Measurements from ENCODE around the gene FGD6.

FGD6 gene

GRCh38 chr12:95220726-95221125 is 3.5 kb upstream of the FGD6 start:
- TF ChIP-seq CTCF (IDR thresholded peaks at IDR 0.05; ENCODE audit: low read depth, low read length): no peak
- no peak overlapping the region for H3K4me3 ChIP-seq (ENCODE audit: low read depth, low read length)

- no peak overlapping the region for H3K4me3 ChIP-seq (ENCODE audit: low read depth, low read length)
- no peak for TF ChIP-seq CTCF (IDR thresholded peaks at IDR 0.05; ENCODE audit: low read depth, low read length)
These were observed 2.9 kb upstream of the FGD6 start for GRCh38 chr12:95220190-95220589.

GRCh38 chr12:95218150-95219133 is 1.2 kb upstream of the FGD6 start:
- peak overlapping the region; percentile 91 for H3K4me3 ChIP-seq (ENCODE audit: low read depth, low read length)
- no peak for TF ChIP-seq CTCF (IDR thresholded peaks at IDR 0.05; ENCODE audit: low read depth, low read length)

- TF ChIP-seq CTCF (IDR thresholded peaks at IDR 0.05; ENCODE audit: low read depth, low read length): no peak
- H3K4me3 ChIP-seq (ENCODE audit: low read depth, low read length): peak overlapping the region; percentile 91
These were observed 423 bp downstream of the FGD6 start for GRCh38 chr12:95216711-95217376.

- peak overlapping the region; percentile 91 for H3K4me3 ChIP-seq (ENCODE audit: low read depth, low read length)
- TF ChIP-seq CTCF (IDR thresholded peaks at IDR 0.05; ENCODE audit: low read depth, low read length): no peak
These were observed 1.3 kb downstream of the FGD6 start for GRCh38 chr12:95215949-95216348.

GRCh38 chr12:95214466-95214865 is 2.8 kb downstream of the FGD6 start:
- no peak for TF ChIP-seq CTCF (IDR thresholded peaks at IDR 0.05; ENCODE audit: low read depth, low read length)
- H3K4me3 ChIP-seq (ENCODE audit: low read depth, low read length): no peak overlapping the region

- H3K4me3 ChIP-seq (ENCODE audit: low read depth, low read length): no peak overlapping the region
These were observed 3.3 kb downstream of the FGD6 start for GRCh38 chr12:95213928-95214327.

More at GRCh38 chr12:95213928-95214327, 3.3 kb downstream of the FGD6 start:
- no peak for TF ChIP-seq CTCF (IDR thresholded peaks at IDR 0.05; ENCODE audit: low read depth, low read length)

Measured in WI38 (cell line).